Measurements from ENCODE around the gene IL17B. TPM values are rescaled to one million over a fixed set of nuclear protein-coding genes. Genes with fewer than 3 reads are reported as not detected.
"Not testable (repeated sequence)": the region's sequence is repeated elsewhere in the genome, so short reads cannot be mapped to it uniquely, and the experiment has no call there.

Gene IL17B
- total and polyA plus RNA-seq, 2 experiments from 2014 or later = not detected

GRCh38 chr5:149400304-149400703, 21.2 kb upstream of the IL17B start (continued):
- TF ChIP-seq REST (IDR thresholded peaks at IDR 0.05; ENCODE audit: unreplicated experiment) (no peak), CREB1 (CRISPR knock-in tag; IDR thresholded peaks at IDR 0.05; ENCODE audit: low read depth) (no peak), EZH2 (IDR thresholded peaks at IDR 0.05; ENCODE audit: low read depth, unreplicated experiment) (no peak), ETS1 (IDR thresholded peaks at IDR 0.05) (no peak), ZNF114 (CRISPR knock-in tag; IDR thresholded peaks at IDR 0.05) (no peak), ZNF331 (CRISPR knock-in tag; IDR thresholded peaks at IDR 0.05; ENCODE audit: low read depth) (no peak)

GRCh38 chr5:149399775-149400174, 20.7 kb upstream of the IL17B start:
- no peaks in the 10 kb centered on the region for H3K9me3 Mint-ChIP-seq
- Histone ChIP-seq H3K79me2 (replicated peaks; ENCODE audit: insufficient read depth) (no peaks in the 10 kb centered on the region), H3K4me3 (no peak overlapping the region), H3F3A (replicated peaks; ENCODE audit: low read depth) (no peaks in the 10 kb centered on the region), H3K36me3 (ENCODE audit: insufficient read depth) (no peaks in the 10 kb centered on the region), H3K4me1 (ENCODE audit: insufficient read depth) (no peaks in the 10 kb centered on the region), H3K27ac (ENCODE audit: low read depth) (no peak overlapping the region), H3K4me2 (no peak overlapping the region), H3K27me3 (ENCODE audit: insufficient read depth) (no peaks in the 10 kb centered on the region), H2AFZ (no peak overlapping the region), H4K20me1 (replicated peaks; ENCODE audit: insufficient read depth) (no peaks in the 10 kb centered on the region), H3K9me2 (ENCODE audit: insufficient read depth) (no peaks in the 10 kb centered on the region)
- DNase-seq (ENCODE audit: low spot score) (peak; percentile 66), ATAC-seq (peak; percentile 86)
- no peak overlapping the region for H3K27ac Mint-ChIP-seq
- TF ChIP-seq ETS1 (IDR thresholded peaks at IDR 0.05) (peak; percentile 54; the same call in 1 of the 2 replicates), EZH2 (IDR thresholded peaks at IDR 0.05; ENCODE audit: low read depth, unreplicated experiment) (no peak)
- peaks cover 3% of the 10 kb centered on the region for H3K27me3 Mint-ChIP-seq (ENCODE audit: insufficient read depth, low read depth, poor library complexity)
- H3K4me3 Mint-ChIP-seq = no peak overlapping the region
- peaks cover 9% of the 10 kb centered on the region; the same call in 2 of the 3 replicates for H3K4me1 Mint-ChIP-seq
- H3K36me3 Mint-ChIP-seq (ENCODE audit: low read depth) = no peaks in the 10 kb centered on the region; the same call in 2 of the 3 replicates

- H3F3A ChIP-seq (replicated peaks; ENCODE audit: low read depth); H3K4me2 ChIP-seq; H2AFZ ChIP-seq; H3K4me3 Mint-ChIP-seq; H3K79me2 ChIP-seq (replicated peaks; ENCODE audit: insufficient read depth); H3K4me1 ChIP-seq (ENCODE audit: insufficient read depth); DNase-seq (ENCODE audit: low spot score); H3K9me2 ChIP-seq (ENCODE audit: insufficient read depth); H4K20me1 ChIP-seq (replicated peaks; ENCODE audit: insufficient read depth); H3K27me3 ChIP-seq (ENCODE audit: insufficient read depth); H3K27me3 Mint-ChIP-seq (ENCODE audit: insufficient read depth, low read depth, poor library complexity); H3K9me3 Mint-ChIP-seq; ATAC-seq; H3K36me3 ChIP-seq (ENCODE audit: insufficient read depth); H3K36me3 Mint-ChIP-seq (ENCODE audit: low read depth); H3K4me3 ChIP-seq; H3K27ac ChIP-seq (ENCODE audit: low read depth); H3K4me1 Mint-ChIP-seq; H3K27ac Mint-ChIP-seq: not testable (repeated sequence)
Measured at GRCh38 chr5:149398747-149399266, 19.7 kb upstream of the IL17B start.

Data from GM23338 (cell line).